Thoracic aorta (tissue), 2 donors: ENCODE measurements around the gene PACSIN2. TPM values are rescaled to one million over a fixed set of nuclear protein-coding genes. Genes with fewer than 3 reads are reported as not detected.

ENCODE experiments used
- ATAC-seq: fragments of 150-250 bp; one replicate; pipeline ENCODE4 v1.8.0; 2017; ENCODE audit warnings: low read depth; ENCODE audit not compliant: insufficient number of reproducible peaks, low FRiP score
- DNase-seq: peaks from one replicate; pipeline ENCODE4 v3.0.0-alpha.2; 2020; ENCODE audit warnings: low spot score
- H3K27ac ChIP-seq, 2 donors: fragments of 200-600 bp; sonication (generic); 1 replicate in 1 of 2; 2 replicates in 1 of 2; pipeline ENCODE4 v1.5.1; 2016; ENCODE audit warnings: mild to moderate bottlenecking in 2 of 2, moderate library complexity in 2 of 2
- H3K27me3 ChIP-seq: fragments of 200-600 bp; sonication (generic); replicated peaks from 2 replicates; pipeline ENCODE4 v1.6.0; 2016; ENCODE audit warnings: mild to moderate bottlenecking; ENCODE audit not compliant: insufficient read depth
- H3K36me3 ChIP-seq: fragments of 200-600 bp; sonication (generic); one replicate; pipeline ENCODE4 v1.5.1; 2016
- H3K4me1 ChIP-seq, 2 donors: fragments of 200-600 bp; sonication (generic); 1 replicate in 1 of 2; 2 replicates in 1 of 2; pipeline versions ENCODE4 v1.5.1 to v1.6.0; 2016; ENCODE audit warnings: low read depth in 2 of 2, mild to moderate bottlenecking in 1 of 2; ENCODE audit not compliant: control insufficient read depth in 1 of 2
- H3K4me3 ChIP-seq: fragments of 200-600 bp; sonication (generic); 2 replicates; pipeline ENCODE4 v1.5.1; 2016; ENCODE audit warnings: mild to moderate bottlenecking
- H3K9me3 ChIP-seq: fragments of 200-600 bp; sonication (generic); 2 replicates; pipeline ENCODE4 v1.5.1; 2016
- CTCF ChIP-seq: fragments of 200-600 bp; sonication (generic); IDR thresholded peaks from one replicate; pipeline ENCODE4 v1.5.1; 2019; ENCODE audit warnings: antibody characterized with exemption
- total RNA-seq, 2 donors: library from RNA; depleted of rRNA; stranded (reverse); fragments of >200 nt; gene quantifications; one replicate each; pipeline versions ENCODE4 v1.1.0 to v1.2.3, GENCODE V29; 2016

Gene PACSIN2
- total RNA-seq, 2 donors from 2014 or later: 135 to 155 TPM

- Histone ChIP-seq H3K4me1 (peaks cover 41 to 86% of the 10 kb centered on the region in 2 donors), H3K27ac (peak overlapping the region in 1 of 2 donors; percentile 4), H3K9me3 (no peaks in the 10 kb centered on the region), H3K27me3 (no peaks in the 10 kb centered on the region), H3K36me3 (no peaks in the 10 kb centered on the region), H3K4me3 (no peak overlapping the region)
- TF ChIP-seq CTCF: no peak
- DNase-seq: no peak
- ATAC-seq: no peak
Measured at GRCh38 chr22:43006016-43006505, 8.9 kb downstream of the PACSIN2 start.

GRCh38 chr22:43005106-43005505, 9.8 kb downstream of the PACSIN2 start:
- DNase-seq (no peak), ATAC-seq (no peak)
- Histone ChIP-seq H3K36me3 (no peaks in the 10 kb centered on the region), H3K4me1 (peaks cover 51 to 96% of the 10 kb centered on the region in 2 donors), H3K4me3 (no peak overlapping the region), H3K27ac (peak overlapping the region in 1 of 2 donors; percentile 22), H3K9me3 (no peaks in the 10 kb centered on the region), H3K27me3 (no peaks in the 10 kb centered on the region)
- TF ChIP-seq CTCF: no peak

- Histone ChIP-seq H3K4me1 (peaks cover 55 to 97% of the 10 kb centered on the region in 2 donors), H3K4me3 (no peak overlapping the region), H3K27ac (no peak overlapping the region), H3K27me3 (no peaks in the 10 kb centered on the region), H3K36me3 (no peaks in the 10 kb centered on the region), H3K9me3 (no peaks in the 10 kb centered on the region)
- TF ChIP-seq CTCF: no peak
- DNase-seq (no peak), ATAC-seq (no peak)
Measured at GRCh38 chr22:43004362-43005035, 10.4 kb downstream of the PACSIN2 start.

GRCh38 chr22:43002202-43002586, 12.8 kb downstream of the PACSIN2 start:
- Histone ChIP-seq H3K4me1 (peaks cover 58 to 97% of the 10 kb centered on the region in 2 donors), H3K9me3 (no peaks in the 10 kb centered on the region), H3K4me3 (peak overlapping the region; percentile 1), H3K27me3 (no peaks in the 10 kb centered on the region), H3K36me3 (no peaks in the 10 kb centered on the region), H3K27ac (peak overlapping the region in 1 of 2 donors; percentile 95)
- ATAC-seq (no peak), DNase-seq (no peak)
- no peak for TF ChIP-seq CTCF

- DNase-seq: no peak
- peak overlapping the region; percentile 81 to 95 for H3K27ac ChIP-seq
- H3K4me3 ChIP-seq: peak overlapping the region; percentile 34
- no peak for TF ChIP-seq CTCF
- H3K27me3 ChIP-seq: no peaks in the 10 kb centered on the region
- peaks cover 65 to 97% of the 10 kb centered on the region in 2 donors for H3K4me1 ChIP-seq
- H3K9me3 ChIP-seq: no peaks in the 10 kb centered on the region
- ATAC-seq: no peak
- H3K36me3 ChIP-seq: no peaks in the 10 kb centered on the region
Measured at GRCh38 chr22:43001271-43002201, 13.4 kb downstream of the PACSIN2 start.
